GM23338 (cell line): Measurements from ENCODE around the gene FDXR.

ENCODE experiments used
- CTCF ChIP-seq, 2 experiments: fragments of 200-600 bp in 1 of 2; sonication (generic) in 1 of 2; conservative IDR thresholded peaks; 2 replicates each; pipeline versions ENCODE4 v1.5.1 to v1.6.1; 2016 to 2017; ENCODE audit warnings: antibody characterized with exemption in 2 of 2, low read depth in 2 of 2, mild to moderate bottlenecking in 2 of 2, moderate library complexity in 1 of 2
- EZH2 ChIP-seq: fragments of 200-600 bp; sonication (generic); IDR thresholded peaks from one replicate; pipeline ENCODE4 v1.8.0; 2017; ENCODE audit warnings: antibody characterized with exemption, mild to moderate bottlenecking, low read depth; ENCODE audit not compliant: unreplicated experiment
- EZH2phosphoT487 ChIP-seq: fragments of 200-600 bp; sonication (generic); IDR thresholded peaks from one replicate; pipeline ENCODE4 v1.8.1; 2018; ENCODE audit warnings: antibody characterized with exemption; ENCODE audit not compliant: unreplicated experiment
- JUNB ChIP-seq: IDR thresholded peaks from one replicate; pipeline ENCODE4 v1.6.1; 2016; ENCODE audit warnings: antibody characterized with exemption; ENCODE audit not compliant: unreplicated experiment
- POLR2AphosphoS5 ChIP-seq: IDR thresholded peaks from 2 replicates; pipeline ENCODE4 v1.6.1; 2016; ENCODE audit warnings: antibody characterized with exemption, low read depth
- REST ChIP-seq: IDR thresholded peaks from one replicate; pipeline ENCODE4 v1.6.1; 2018; ENCODE audit warnings: antibody characterized with exemption; ENCODE audit not compliant: unreplicated experiment

GRCh38 chr17:74862919-74863318 is 9.9 kb downstream of the FDXR start:
- TF ChIP-seq CTCF (conservative IDR thresholded peaks at IDR 0.05; ENCODE audit: low read depth in 2 of 2) (no peak), EZH2 (no peak), JUNB (no peak), POLR2AphosphoS5 (no peak), EZH2phosphoT487 (no peak), REST (no peak)
